GM12878 (cell line): Measurements from ENCODE around the gene POLR1D. TPM values are rescaled to one million over a fixed set of nuclear protein-coding genes. Genes with fewer than 3 reads are reported as not detected.
A peak's percentile ranks its signal among the peaks of the same experiment; 100 is the strongest.

Experiments
- ATAC-seq: fragments of 200-7000 bp; cut with Tn5 transposase; 3 replicates; pipeline ENCODE4 v1.9.1; 2020; ENCODE audit warnings: mild to moderate bottlenecking, moderate library complexity
- BruUV-seq: library from RNA; stranded (reverse); fragments of 400-500 nt; replicated peaks from 2 replicates; lab custom pipeline; 2021; lab: Mats Ljungman, UMichigan
- CTCF ChIA-PET: fragments of 300-600 bp; sonication (Branson Sonifier 250); formaldehyde crosslinking; extraction: SDS; loops from one replicate; lab custom pipeline; 2021; ENCODE audit warnings: inconsistent platforms; lab: Yijun Ruan, JAX
- POLR2A ChIA-PET: fragments of 350-600 bp; formaldehyde crosslinking; extraction: SDS; loops from one replicate; lab custom pipeline; 2021; ENCODE audit warnings: inconsistent platforms; lab: Charles Lee
- RAD21 ChIA-PET: fragments of 300-600 bp; sonication (Branson Sonifier 250); formaldehyde crosslinking; loops from one replicate; lab custom pipeline; 2023; ENCODE audit warnings: antibody characterized with exemption; ENCODE audit not compliant: unreplicated experiment; lab: Charles Lee
- SMC1A ChIA-PET: fragments of 300-600 bp; sonication (Branson Sonifier 250); formaldehyde crosslinking; loops from one replicate; lab custom pipeline; 2023; ENCODE audit not compliant: unreplicated experiment, uncharacterized antibody; lab: Charles Lee
- DNase-seq: peaks from one replicate; pipeline ENCODE4 v3.0.0-alpha.2; 2011; ENCODE audit warnings: low read depth, low spot score
- FAIRE-seq: peaks from 3 replicates; lab custom pipeline; 2011; peaks lifted over from hg19 to GRCh38; lab: Jason Lieb, UNC
- H2AFZ ChIP-seq: 2 replicates; pipeline ENCODE4 v1.6.0; 2011; ENCODE audit warnings: low read depth, low read length, control low read depth; ENCODE audit not compliant: control insufficient read depth
- H3K27ac ChIP-seq: 2 replicates; pipeline ENCODE4 v1.5.1; 2011; ENCODE audit warnings: control low read depth; ENCODE audit not compliant: control insufficient read depth, insufficient read depth
- H3K27me3 ChIP-seq, 2 experiments: replicated peaks in 1 of 2; 2 replicates each; pipeline versions ENCODE4 v1.6.0 to v1.6.1; 2011; ENCODE audit warnings: low read length in 1 of 2; ENCODE audit not compliant: control insufficient read depth in 2 of 2, insufficient read depth in 2 of 2
- H3K36me3 ChIP-seq, 2 experiments: 2 replicates each; pipeline ENCODE4 v1.5.1; 2011; ENCODE audit warnings: low read length in 1 of 2; ENCODE audit not compliant: control insufficient read depth in 2 of 2, insufficient read depth in 2 of 2
- H3K4me1 ChIP-seq: 2 replicates; pipeline ENCODE4 v1.6.1; 2011; ENCODE audit warnings: mild to moderate bottlenecking, low read length, moderate library complexity, mixed read lengths; ENCODE audit not compliant: control insufficient read depth, insufficient read depth
- H3K4me2 ChIP-seq: 2 replicates; pipeline ENCODE4 v1.6.0; 2011; ENCODE audit warnings: control low read depth; ENCODE audit not compliant: control insufficient read depth, insufficient read depth
- H3K4me3 ChIP-seq: fragments of 200-600 bp; sonication (generic); 2 replicates; pipeline ENCODE4 v1.5.1; 2016
- H3K79me2 ChIP-seq: 2 replicates; pipeline ENCODE4 v1.6.0; 2011; ENCODE audit warnings: low read length; ENCODE audit not compliant: control insufficient read depth, insufficient read depth
- H3K9ac ChIP-seq: 2 replicates; pipeline ENCODE4 v1.8.0; 2011; ENCODE audit warnings: low read length, control low read depth, mixed read lengths; ENCODE audit not compliant: control insufficient read depth, insufficient read depth
- H3K9me3 ChIP-seq: replicated peaks from 3 replicates; pipeline ENCODE4 v1.5.1; 2011; ENCODE audit warnings: mild to moderate bottlenecking, low read length; ENCODE audit not compliant: control insufficient read depth, insufficient read depth
- H4K20me1 ChIP-seq: 2 replicates; pipeline ENCODE4 v1.6.0; 2011; ENCODE audit not compliant: control insufficient read depth, insufficient read depth
- IRF5 ChIP-seq: fragments of 450-650 bp; IDR thresholded peaks from 2 replicates; pipeline ENCODE4 v1.6.1; 2017; ENCODE audit warnings: borderline replicate concordance
- KLF5 ChIP-seq: fragments of 450-650 bp; IDR thresholded peaks from 2 replicates; pipeline ENCODE4 v1.6.1; 2014; ENCODE audit warnings: mild to moderate bottlenecking; ENCODE audit not compliant: partially characterized antibody
- MTA2 ChIP-seq: fragments of 450-650 bp; IDR thresholded peaks from 2 replicates; pipeline ENCODE4 v1.6.1; 2016; ENCODE audit warnings: low read depth, mild to moderate bottlenecking, moderate library complexity
- MYB ChIP-seq: fragments of 150-350 bp; IDR thresholded peaks from 2 replicates; pipeline ENCODE4 v1.6.1; 2014; ENCODE audit warnings: mild to moderate bottlenecking, low read depth, low read length, borderline replicate concordance
- RCOR1 ChIP-seq: conservative IDR thresholded peaks from 2 replicates; pipeline ENCODE4 v1.6.1; 2012; ENCODE audit warnings: low read depth, low read length, improper control_type of control experiment
- STAT3 ChIP-seq: IDR thresholded peaks from 2 replicates; pipeline ENCODE4 v1.6.1; 2011; ENCODE audit warnings: low read depth, low read length, improper control_type of control experiment
- SUPT20H ChIP-seq: IDR thresholded peaks from 2 replicates; pipeline ENCODE4 v1.6.1; 2011; ENCODE audit warnings: low read depth, mild to moderate bottlenecking, low read length, moderate library complexity, borderline replicate concordance; ENCODE audit not compliant: control insufficient read depth
- ZBTB40 ChIP-seq: fragments of 450-650 bp; IDR thresholded peaks from 2 replicates; pipeline ENCODE4 v1.6.1; 2016; ENCODE audit warnings: mild to moderate bottlenecking, moderate library complexity, borderline replicate concordance
- WGBS: methylation state at CpG from one replicate; pipeline ENCODE4 v1.1.6; 2016; ENCODE audit warnings: low lambda C conversion rate; ENCODE audit not compliant: insufficient replicate concordance, insufficient coverage; ENCODE audit errors: missing lambda C conversion rate; 5-methylcytosine and 5-hydroxymethylcytosine counted together
- in situ Hi-C: fragments of 300-500 bp; cut with MboI; formaldehyde crosslinking; loops from 9 replicates; pipeline ENCODE4 v1.14.3; 2018; ENCODE audit warnings: mixed read lengths
- intact Hi-C: fragments of 100-400 bp; cut with micrococcal nuclease; formaldehyde crosslinking; loops from one replicate; pipeline ENCODE4 v1.14.2; 2022; ENCODE audit not compliant: unreplicated experiment
- polyA plus RNA-seq, 11 experiments: library from polyadenylated mRNA; depleted of rRNA in 4 of 11; unstranded in 6 of 11; stranded (reverse) in 5 of 11; fragments of >200 nt; fragmentation: Nextera tagmentation in 4 of 11; fragmentation: Illumina TruSeq in 1 of 11; extraction: Ambion mirVana in 4 of 11; extraction: Trizol in 1 of 11; gene quantifications; 1 replicate in 1 of 11; 2 replicates in 10 of 11; pipeline versions ENCODE4 v1.2.1 to v1.2.3, GENCODE V29; 2011 to 2016; ENCODE audit warnings: inconsistent platforms in 2 of 11, missing spikeins in 2 of 11, low read depth in 1 of 11
- total RNA-seq, 4 experiments: library from RNA; depleted of rRNA in 3 of 4; stranded (reverse); fragments of >200 nt in 3 of 4; fragmentation: Illumina TruSeq in 1 of 4; extraction: Trizol in 1 of 4; gene quantifications; 2 replicates each; pipeline versions ENCODE4 v1.2.1 to v1.2.3, GENCODE V29; 2013 to 2021
- TF ChIP-seq, protein P1 (sequence below): fragments of 450-650 bp; IDR thresholded peaks from 2 replicates; pipeline ENCODE4 v1.6.1; 2017; ENCODE audit warnings: mild to moderate bottlenecking, moderate library complexity
- TF ChIP-seq, protein P2 (sequence below): IDR thresholded peaks from 2 replicates; pipeline ENCODE4 v1.6.1; 2012; ENCODE audit warnings: low read length, inconsistent platforms

The POLR1D gene
- total and polyA plus RNA-seq, 10 of the 15 experiments (the other 5 are each of a cell fraction or from before 2014, with no cell fraction given): 119 to 223 (median 160) TPM

- H3K9me3 ChIP-seq: no peaks in the 10 kb centered on the region
- H3K79me2 ChIP-seq: peaks cover 21% of the 10 kb centered on the region
- H3K27me3 ChIP-seq: no peaks in the 10 kb centered on the region
- POLR2A ChIA-PET: interaction anchor here (0.6 kb wide), 1 partner anchor 40 kb away, joined by 3 read pairs; no protein-coding TSS in a partner anchor
- TF ChIP-seq MTA2 (no peak), RCOR1 (no peak), SUPT20H (no peak), IRF5 (no peak), KLF5 (no peak), STAT3 (no peak), MYB (no peak), ZBTB40 (no peak)
- TF ChIP-seq, protein P1, sequence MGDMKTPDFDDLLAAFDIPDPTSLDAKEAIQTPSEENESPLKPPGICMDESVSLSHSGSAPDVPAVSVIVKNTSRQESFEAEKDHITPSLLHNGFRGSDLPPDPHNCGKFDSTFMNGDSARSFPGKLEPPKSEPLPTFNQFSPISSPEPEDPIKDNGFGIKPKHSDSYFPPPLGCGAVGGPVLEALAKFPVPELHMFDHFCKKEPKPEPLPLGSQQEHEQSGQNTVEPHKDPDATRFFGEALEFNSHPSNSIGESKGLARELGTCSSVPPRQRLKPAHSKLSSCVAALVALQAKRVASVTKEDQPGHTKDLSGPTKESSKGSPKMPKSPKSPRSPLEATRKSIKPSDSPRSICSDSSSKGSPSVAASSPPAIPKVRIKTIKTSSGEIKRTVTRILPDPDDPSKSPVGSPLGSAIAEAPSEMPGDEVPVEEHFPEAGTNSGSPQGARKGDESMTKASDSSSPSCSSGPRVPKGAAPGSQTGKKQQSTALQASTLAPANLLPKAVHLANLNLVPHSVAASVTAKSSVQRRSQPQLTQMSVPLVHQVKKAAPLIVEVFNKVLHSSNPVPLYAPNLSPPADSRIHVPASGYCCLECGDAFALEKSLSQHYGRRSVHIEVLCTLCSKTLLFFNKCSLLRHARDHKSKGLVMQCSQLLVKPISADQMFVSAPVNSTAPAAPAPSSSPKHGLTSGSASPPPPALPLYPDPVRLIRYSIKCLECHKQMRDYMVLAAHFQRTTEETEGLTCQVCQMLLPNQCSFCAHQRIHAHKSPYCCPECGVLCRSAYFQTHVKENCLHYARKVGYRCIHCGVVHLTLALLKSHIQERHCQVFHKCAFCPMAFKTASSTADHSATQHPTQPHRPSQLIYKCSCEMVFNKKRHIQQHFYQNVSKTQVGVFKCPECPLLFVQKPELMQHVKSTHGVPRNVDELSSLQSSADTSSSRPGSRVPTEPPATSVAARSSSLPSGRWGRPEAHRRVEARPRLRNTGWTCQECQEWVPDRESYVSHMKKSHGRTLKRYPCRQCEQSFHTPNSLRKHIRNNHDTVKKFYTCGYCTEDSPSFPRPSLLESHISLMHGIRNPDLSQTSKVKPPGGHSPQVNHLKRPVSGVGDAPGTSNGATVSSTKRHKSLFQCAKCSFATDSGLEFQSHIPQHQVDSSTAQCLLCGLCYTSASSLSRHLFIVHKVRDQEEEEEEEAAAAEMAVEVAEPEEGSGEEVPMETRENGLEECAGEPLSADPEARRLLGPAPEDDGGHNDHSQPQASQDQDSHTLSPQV: no peak
- TF ChIP-seq, protein P2, sequence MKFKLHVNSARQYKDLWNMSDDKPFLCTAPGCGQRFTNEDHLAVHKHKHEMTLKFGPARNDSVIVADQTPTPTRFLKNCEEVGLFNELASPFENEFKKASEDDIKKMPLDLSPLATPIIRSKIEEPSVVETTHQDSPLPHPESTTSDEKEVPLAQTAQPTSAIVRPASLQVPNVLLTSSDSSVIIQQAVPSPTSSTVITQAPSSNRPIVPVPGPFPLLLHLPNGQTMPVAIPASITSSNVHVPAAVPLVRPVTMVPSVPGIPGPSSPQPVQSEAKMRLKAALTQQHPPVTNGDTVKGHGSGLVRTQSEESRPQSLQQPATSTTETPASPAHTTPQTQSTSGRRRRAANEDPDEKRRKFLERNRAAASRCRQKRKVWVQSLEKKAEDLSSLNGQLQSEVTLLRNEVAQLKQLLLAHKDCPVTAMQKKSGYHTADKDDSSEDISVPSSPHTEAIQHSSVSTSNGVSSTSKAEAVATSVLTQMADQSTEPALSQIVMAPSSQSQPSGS: no peak
- TF ChIP-seq, all 136 proteins: peak for 0
- in situ Hi-C loops: no loop called here
- intact Hi-C loops: no loop called here
- no peaks in the 10 kb centered on the region; a peak in 1 of 4 replicates for H3K36me3 ChIP-seq
- CTCF ChIA-PET: interaction anchor here (1.0 to 1.5 kb wide), 3 partner anchors 11 to 23 kb away, joined by 3 to 4 read pairs (median 4); no protein-coding TSS in a partner anchor
- H3K4me1 ChIP-seq: no peaks in the 10 kb centered on the region
- RAD21 ChIA-PET: no interaction called here
- no peak overlapping the region for H3K27ac ChIP-seq
- H2AFZ ChIP-seq: no peak overlapping the region
- FAIRE-seq (no peak), DNase-seq (no peak), ATAC-seq (peak; percentile 19; the same call in 2 of the 3 replicates)
- 89% methylated on average over 4 of the region's 4 CpGs for WGBS
- no peak overlapping the region for H3K4me3 ChIP-seq
- SMC1A ChIA-PET: interaction anchor here (1.1 to 1.8 kb wide), 3 partner anchors 15 to 82 kb away, joined by 3 to 6 read pairs (median 4); no protein-coding TSS in a partner anchor
- H4K20me1 ChIP-seq: no peaks in the 10 kb centered on the region
- no TSS peak for BruUV-seq
- no peak overlapping the region for H3K4me2 ChIP-seq
- no peak overlapping the region for H3K9ac ChIP-seq
These were observed 20.2 kb downstream of the POLR1D start for GRCh38 chr13:27641711-27642502.
